Thoracic aorta (tissue), 2 donors: ENCODE data around the gene CPA1. TPM values are rescaled to one million over a fixed set of nuclear protein-coding genes. Genes with fewer than 3 reads are reported as not detected.

Experiments used
- ATAC-seq: fragments of 150-250 bp; one replicate; pipeline ENCODE4 v1.8.0; 2017; ENCODE audit warnings: low read depth; ENCODE audit not compliant: insufficient number of reproducible peaks, low FRiP score
- DNase-seq: peaks from one replicate; pipeline ENCODE4 v3.0.0-alpha.2; 2020; ENCODE audit warnings: low spot score
- H3K27ac ChIP-seq, 2 donors: fragments of 200-600 bp; sonication (generic); 1 replicate in 1 of 2; 2 replicates in 1 of 2; pipeline ENCODE4 v1.5.1; 2016; ENCODE audit warnings: mild to moderate bottlenecking in 2 of 2, moderate library complexity in 2 of 2
- H3K27me3 ChIP-seq: fragments of 200-600 bp; sonication (generic); replicated peaks from 2 replicates; pipeline ENCODE4 v1.6.0; 2016; ENCODE audit warnings: mild to moderate bottlenecking; ENCODE audit not compliant: insufficient read depth
- H3K36me3 ChIP-seq: fragments of 200-600 bp; sonication (generic); one replicate; pipeline ENCODE4 v1.5.1; 2016
- H3K4me1 ChIP-seq, 2 donors: fragments of 200-600 bp; sonication (generic); 1 replicate in 1 of 2; 2 replicates in 1 of 2; pipeline versions ENCODE4 v1.5.1 to v1.6.0; 2016; ENCODE audit warnings: low read depth in 2 of 2, mild to moderate bottlenecking in 1 of 2; ENCODE audit not compliant: control insufficient read depth in 1 of 2
- H3K4me3 ChIP-seq: fragments of 200-600 bp; sonication (generic); 2 replicates; pipeline ENCODE4 v1.5.1; 2016; ENCODE audit warnings: mild to moderate bottlenecking
- H3K9me3 ChIP-seq: fragments of 200-600 bp; sonication (generic); 2 replicates; pipeline ENCODE4 v1.5.1; 2016
- CTCF ChIP-seq: fragments of 200-600 bp; sonication (generic); IDR thresholded peaks from one replicate; pipeline ENCODE4 v1.5.1; 2019; ENCODE audit warnings: antibody characterized with exemption
- total RNA-seq, 2 donors: library from RNA; depleted of rRNA; stranded (reverse); fragments of >200 nt; gene quantifications; one replicate each; pipeline versions ENCODE4 v1.1.0 to v1.2.3, GENCODE V29; 2016

Gene CPA1
- total RNA-seq, 2 donors from 2014 or later, result 1.8 to 4.1 TPM

- Histone ChIP-seq H3K27me3 (no peaks in the 10 kb centered on the region), H3K36me3 (no peaks in the 10 kb centered on the region), H3K9me3 (no peaks in the 10 kb centered on the region), H3K27ac (no peak overlapping the region), H3K4me1 (peaks cover 0 to 14% of the 10 kb centered on the region in 2 donors), H3K4me3 (no peak overlapping the region)
- no peak for ATAC-seq
- no peak for DNase-seq
- no peak for TF ChIP-seq CTCF
Measured at GRCh38 chr7:130430115-130430514, 49.8 kb downstream of the CPA1 start.

GRCh38 chr7:130430841-130431666 is 50.8 kb downstream of the CPA1 start:
- Histone ChIP-seq H3K4me3 (peak overlapping the region; percentile 46), H3K4me1 (peaks cover 0 to 14% of the 10 kb centered on the region in 2 donors), H3K27ac (no peak overlapping the region), H3K27me3 (no peaks in the 10 kb centered on the region), H3K9me3 (no peaks in the 10 kb centered on the region), H3K36me3 (no peaks in the 10 kb centered on the region)
- no peak for TF ChIP-seq CTCF
- no peak for DNase-seq
- ATAC-seq, result no peak

- Histone ChIP-seq H3K4me3 (no peak overlapping the region), H3K36me3 (no peaks in the 10 kb centered on the region)
- no peak for ATAC-seq
Measured at GRCh38 chr7:130432886-130433285, 52.6 kb downstream of the CPA1 start.

GRCh38 chr7:130433301-130433700 is 53.0 kb downstream of the CPA1 start:
- Histone ChIP-seq H3K4me3 (no peak overlapping the region), H3K27me3 (no peaks in the 10 kb centered on the region), H3K9me3 (no peaks in the 10 kb centered on the region), H3K27ac (no peak overlapping the region), H3K4me1 (peaks cover 0 to 14% of the 10 kb centered on the region in 2 donors), H3K36me3 (no peaks in the 10 kb centered on the region)
- no peak for TF ChIP-seq CTCF
- ATAC-seq (no peak), DNase-seq (no peak)

More at GRCh38 chr7:130432886-130433285, 52.6 kb downstream of the CPA1 start:
- Histone ChIP-seq H3K27me3 (no peaks in the 10 kb centered on the region), H3K9me3 (no peaks in the 10 kb centered on the region), H3K4me1 (peaks cover 0 to 14% of the 10 kb centered on the region in 2 donors), H3K27ac (no peak overlapping the region)
- TF ChIP-seq CTCF, result no peak
- DNase-seq, result no peak

- no peak overlapping the region for H3K4me3 ChIP-seq
- no peaks in the 10 kb centered on the region for H3K36me3 ChIP-seq
- TF ChIP-seq CTCF, result no peak
Measured at GRCh38 chr7:130435311-130435854, 55.1 kb downstream of the CPA1 start.

More at GRCh38 chr7:130435311-130435854, 55.1 kb downstream of the CPA1 start:
- DNase-seq, result no peak
- Histone ChIP-seq H3K9me3 (no peaks in the 10 kb centered on the region), H3K27ac (no peak overlapping the region), H3K27me3 (no peaks in the 10 kb centered on the region), H3K4me1 (peaks cover 2 to 11% of the 10 kb centered on the region in 2 donors)
- ATAC-seq, result no peak
